ENCODE data around the gene EHBP1L1.
A peak's percentile ranks its signal among the peaks of the same experiment; 100 is the strongest.
"Not testable (repeated sequence)": the region's sequence is repeated elsewhere in the genome, so short reads cannot be mapped to it uniquely, and the experiment has no call there.

EHBP1L1 gene

DNA sequence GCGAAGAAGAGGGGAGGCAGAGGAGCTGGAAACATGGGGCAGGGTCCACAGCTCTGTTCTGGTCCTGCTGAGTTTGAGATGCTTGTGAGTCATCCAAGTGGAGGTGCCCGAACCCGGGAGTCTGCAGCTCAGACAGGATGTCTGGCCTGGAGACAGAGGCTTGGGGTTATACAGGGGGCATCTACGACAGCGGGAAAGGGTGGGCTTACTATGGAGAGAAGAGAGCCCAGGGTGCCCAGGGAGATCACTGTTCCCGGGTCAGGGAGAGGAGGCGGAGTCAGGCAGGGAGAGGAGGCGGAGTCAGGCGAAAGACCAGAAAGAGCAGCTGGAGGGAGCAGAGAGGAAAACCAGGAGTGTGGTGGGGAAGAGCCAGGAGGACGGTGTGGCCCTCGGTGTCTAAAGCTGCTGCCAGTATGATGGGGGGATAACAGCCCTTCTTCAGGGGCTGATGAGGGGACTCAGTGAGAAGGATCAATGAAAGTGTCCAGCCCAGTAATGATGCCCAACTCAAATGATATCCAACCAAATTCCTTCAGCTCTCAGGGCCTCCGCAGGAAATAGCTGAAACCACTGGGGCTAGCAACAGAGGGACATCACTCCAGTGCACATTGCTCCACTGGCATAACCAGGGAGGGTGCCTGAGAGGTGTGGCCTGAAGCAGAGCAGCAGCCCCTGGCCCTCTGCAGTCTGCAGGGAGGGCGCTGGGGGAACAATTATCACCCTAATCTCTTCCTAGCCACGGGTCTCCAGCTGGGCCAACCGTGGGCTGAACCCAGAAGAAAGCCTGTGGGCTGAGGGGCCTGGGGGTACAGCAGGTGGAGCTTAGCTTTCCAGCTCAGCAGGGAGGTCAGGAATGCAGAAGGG is 15.1 kb upstream of the EHBP1L1 start:
- DNase-seq: peak in 17 of 51 donors; percentile 21 to 68 (median 43)

GRCh38 chr11:65562020-65562419 is 13.8 kb upstream of the EHBP1L1 start:
- no peak for DNase-seq

DNA sequence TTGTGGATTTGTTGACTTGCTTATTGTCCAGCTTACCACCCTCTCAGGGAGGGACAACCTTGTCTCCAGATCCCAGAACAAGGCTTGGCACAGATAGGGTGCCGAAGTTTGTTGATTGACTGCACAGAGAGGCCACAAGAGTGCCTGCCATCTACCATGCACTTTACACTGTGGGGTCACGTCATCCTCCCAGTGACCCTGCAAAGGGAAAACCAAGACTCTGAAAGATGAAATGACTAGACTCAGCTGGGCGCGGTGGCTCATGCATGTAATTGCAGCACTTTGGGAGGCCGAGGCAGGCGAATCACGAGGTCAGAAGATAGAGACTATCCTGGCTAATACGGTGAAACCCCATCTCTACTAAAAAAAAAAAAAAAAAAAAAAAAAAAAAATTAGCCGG is 13.1 kb upstream of the EHBP1L1 start:
- no peak for DNase-seq

DNA sequence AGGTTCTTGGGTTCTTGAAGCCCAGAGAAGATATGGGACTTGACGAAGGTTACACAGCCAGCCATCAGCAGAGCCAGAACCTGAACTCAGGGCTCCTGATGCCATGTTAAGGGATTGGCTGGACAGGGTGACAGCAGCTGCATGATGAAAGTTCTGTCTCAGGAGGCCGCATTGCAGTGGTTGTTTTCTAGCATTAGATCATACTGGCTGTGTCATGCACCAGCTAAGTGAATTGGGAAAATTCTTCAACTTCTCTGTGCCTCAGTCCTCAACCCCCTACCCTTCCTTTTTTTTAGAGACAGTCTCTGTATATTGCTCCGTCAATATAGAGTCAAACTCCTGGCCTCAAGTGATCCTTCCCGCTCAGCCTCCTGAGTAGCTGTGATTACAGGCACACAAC is 12.3 kb upstream of the EHBP1L1 start:
- no peak for DNase-seq

DNA sequence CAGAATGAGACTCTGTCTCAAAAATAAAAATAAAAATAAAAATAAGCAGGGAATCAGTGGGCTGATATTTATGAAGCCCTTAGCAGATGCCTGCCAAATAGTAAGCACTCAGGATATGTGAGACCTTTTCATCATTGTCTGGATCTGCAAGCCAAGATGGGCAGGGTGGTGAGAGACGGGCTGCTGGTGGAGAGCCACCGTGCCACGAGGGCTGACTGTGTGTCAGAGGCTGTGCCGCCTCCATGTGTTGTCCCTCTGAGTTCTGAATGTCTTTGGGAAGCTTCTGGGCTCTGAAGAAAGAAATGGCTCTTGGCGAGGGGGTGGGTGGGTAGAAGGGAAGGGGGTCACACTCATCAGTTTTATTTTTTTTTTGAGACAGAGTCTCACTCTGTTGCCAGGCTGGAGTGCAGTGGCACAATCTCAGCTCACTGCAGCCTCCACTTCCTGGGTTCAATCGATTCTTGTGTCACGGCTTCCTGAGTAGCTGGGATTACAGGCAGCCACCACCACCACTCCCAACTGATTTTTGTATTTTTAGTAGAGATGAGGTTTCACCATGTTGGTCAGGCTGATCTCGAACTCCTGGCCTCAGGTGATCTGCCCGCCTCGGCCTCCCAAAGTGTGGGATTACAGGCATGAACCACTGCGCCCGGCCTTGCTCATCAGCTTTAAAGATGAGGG is 10.8 kb upstream of the EHBP1L1 start:
- DNase-seq: not testable (repeated sequence)

- no peak for DNase-seq
Measured at GRCh38 chr11:65565624-65566453, 10.0 kb upstream of the EHBP1L1 start.

DNA sequence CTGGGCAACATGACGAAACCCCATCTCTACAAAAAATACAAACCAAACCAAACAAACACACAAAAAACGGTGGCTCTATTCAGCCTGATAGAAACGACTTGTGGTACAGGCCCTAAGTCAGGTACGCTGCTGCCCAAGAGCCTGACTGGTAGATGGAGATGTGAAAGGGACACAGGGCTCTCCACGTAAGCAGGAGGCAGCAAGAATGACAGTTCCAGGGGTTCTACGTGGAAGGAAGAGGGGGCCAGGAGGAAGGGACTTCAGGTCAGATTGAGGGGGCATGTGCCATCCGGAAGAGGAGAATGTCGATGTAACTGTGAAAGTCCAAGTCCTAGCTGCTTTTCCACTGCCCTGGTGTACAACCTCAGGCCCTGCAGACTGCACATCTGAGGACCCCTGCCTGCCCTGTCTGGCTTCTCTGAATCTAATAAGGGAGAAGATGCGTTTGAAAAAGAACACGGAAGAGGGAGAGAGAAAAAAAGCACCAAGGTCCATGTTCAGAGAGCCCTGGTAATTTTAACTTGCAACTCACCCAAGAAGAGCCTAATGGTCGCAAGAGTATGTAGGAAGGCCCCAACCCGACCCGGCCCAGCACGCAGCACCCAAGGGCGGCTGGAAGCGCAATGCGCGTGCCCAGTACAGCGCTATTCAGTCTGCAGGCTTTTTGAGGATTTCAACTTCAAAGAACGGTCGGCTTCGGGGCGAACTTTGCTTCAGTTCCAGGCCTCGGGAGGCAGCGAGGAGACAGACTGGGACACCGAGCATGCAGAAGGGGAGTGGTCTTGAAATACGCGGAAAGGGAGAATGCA is 6.5 kb upstream of the EHBP1L1 start:
- DNase-seq: peak in 1 of 51 donors; percentile 61

DNA sequence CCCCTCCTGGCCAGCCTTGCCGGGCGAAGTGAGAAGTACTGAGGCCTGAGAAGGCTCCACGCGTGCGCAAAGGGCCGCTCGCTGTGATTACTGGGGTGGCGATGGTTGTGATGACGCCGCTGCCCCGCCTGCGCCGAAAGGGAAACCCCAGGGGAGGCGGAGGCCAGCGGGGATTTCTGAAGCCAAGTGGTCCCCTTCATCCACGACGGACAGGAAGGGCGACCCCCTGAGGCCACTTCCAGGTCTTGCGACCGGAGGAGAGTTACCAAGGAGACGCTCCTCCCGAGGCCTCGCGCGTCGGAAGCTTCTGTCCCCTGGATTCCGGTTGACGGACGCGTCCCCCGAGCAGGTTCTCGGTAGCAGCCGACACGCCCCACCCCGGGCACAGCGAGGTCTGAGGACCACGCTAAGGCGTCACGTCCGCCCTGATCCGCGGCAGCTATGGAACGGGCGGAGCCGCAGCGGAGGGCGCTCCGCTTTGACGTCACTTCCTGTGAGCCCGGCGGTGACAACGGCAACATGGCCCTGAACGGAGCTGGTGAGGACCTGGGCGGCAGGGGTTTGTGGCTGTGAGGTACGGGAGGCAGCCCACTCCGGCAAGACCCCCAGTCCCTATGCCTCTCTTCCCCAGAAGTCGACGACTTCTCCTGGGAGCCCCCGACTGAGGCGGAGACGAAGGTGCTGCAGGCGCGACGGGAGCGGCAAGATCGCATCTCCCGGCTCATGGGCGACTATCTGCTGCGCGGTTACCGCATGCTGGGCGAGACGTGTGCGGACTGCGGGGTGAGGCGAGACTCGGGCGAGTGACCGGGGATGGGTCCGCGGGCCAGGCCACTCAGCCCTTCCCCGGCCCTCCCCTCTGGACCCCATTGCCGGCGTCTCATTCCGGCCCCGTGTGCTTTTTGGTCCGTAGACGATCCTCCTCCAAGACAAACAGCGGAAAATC is 5.6 kb upstream of the EHBP1L1 start, which contains the start of gene ZNRD2:
Gene ZNRD2 (plus strand): TSS at position 505 of the 946 bp plus-strand sequence. CDS start 15 bp downstream, at position 520.
- DNase-seq: peak; percentile 91 to 100 (median 99)

- no peak for DNase-seq
Measured at GRCh38 chr11:65571420-65571819, 4.4 kb upstream of the EHBP1L1 start.

DNA sequence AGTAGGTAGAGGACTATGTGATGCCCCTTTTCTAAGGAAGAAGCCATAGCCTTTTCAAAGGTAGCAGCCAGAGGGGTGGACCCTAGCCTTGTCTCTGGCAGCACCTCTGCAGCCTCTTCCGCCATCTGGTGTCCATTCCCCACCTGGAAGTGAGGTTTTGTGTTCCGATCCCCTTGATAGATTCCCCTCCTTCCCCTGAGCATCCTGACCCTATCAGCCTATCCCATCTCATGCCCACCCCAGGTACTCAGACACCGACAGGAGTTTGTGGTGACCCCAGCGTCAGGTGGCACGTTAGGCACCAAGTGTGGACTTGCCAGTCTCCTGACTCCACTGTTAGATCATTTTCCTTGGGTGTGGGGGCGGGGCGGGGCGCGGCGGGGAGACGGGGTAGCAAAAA is 3.9 kb upstream of the EHBP1L1 start:
- no peak for DNase-seq

- DNase-seq: peak; percentile 21 to 92 (median 77)
Measured at GRCh38 chr11:65572356-65573051, 3.3 kb upstream of the EHBP1L1 start, which contains the start of gene FAM89B. FAM89B (plus strand) TSS chr11:65572538; CDS start chr11:65572670, 132 bp downstream.

DNA sequence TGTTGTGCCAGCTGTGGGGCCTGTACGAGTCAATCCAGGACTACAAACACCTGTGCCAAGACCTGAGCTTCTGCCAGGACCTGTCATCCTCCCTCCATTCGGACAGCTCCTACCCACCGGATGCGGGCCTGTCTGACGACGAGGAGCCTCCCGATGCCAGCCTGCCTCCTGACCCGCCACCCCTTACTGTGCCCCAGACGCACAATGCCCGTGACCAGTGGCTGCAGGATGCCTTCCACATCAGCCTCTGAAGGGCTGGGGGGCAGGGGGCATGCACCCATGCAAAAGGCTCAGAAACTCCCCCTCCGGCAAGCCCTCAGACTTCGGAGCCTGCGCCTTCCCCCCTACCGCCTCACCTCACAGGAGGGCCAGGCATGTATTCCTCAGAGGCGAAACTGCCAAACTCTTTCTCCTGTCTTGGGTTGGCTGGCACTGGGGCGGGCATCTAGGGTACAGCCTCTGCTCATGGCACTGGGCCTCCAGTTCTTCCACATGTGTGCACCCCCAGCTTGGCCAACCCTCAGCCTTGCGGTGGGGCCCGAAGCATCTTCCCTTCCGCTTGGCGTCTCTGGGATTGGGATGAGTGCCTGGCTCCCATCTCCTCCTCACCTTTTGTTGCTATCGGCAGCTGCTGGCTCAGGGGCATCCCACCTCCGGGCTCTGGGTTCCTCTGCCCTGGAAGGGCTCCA is 2.3 kb upstream of the EHBP1L1 start:
- no peak for DNase-seq

- DNase-seq: peak in 48 of 51 donors; percentile 35 to 88 (median 66)
Measured at GRCh38 chr11:65574109-65574810, 1.6 kb upstream of the EHBP1L1 start.

- DNase-seq: no peak
Measured at GRCh38 chr11:65574811-65575567, 864 bp upstream of the EHBP1L1 start.

DNA sequence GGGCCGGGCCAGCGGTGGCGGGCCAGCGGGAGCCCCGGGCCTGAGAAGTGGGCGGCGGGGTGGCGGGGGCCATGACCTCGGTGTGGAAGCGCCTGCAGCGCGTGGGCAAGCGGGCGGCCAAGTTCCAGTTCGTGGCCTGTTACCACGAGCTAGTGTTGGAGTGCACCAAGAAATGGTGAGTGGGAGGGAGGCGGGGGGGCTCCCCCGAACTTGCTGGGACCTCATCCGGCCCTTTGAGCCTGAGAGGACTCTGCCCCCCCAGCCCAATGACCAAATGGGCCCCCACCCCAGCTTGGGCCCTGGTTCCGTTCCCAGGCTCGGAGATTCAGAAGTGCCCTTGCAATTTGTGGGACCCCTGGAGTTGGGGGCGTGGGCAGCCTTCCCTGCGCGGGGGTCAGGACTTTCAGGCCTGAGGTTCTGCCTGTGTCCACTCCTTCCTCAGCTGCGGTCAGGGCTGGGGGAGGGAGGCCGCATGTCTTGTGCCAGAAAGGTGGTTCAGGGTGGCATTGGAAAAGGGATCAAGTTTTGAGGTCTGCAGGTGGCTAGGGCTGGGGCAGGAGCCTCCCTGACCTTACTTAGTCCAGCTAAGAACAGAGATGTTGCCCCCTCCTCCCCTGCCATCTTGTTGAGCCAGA is 496 bp downstream of the EHBP1L1 start:
- DNase-seq: no peak

All from hypothalamus (tissue), 51 donors.